Measurements from ENCODE around the gene LRMDA. TPM values are rescaled to one million over a fixed set of nuclear protein-coding genes. Genes with fewer than 3 reads are reported as not detected.

The LRMDA gene
- total RNA-seq, 4 donors from 2014 or later, result 12.0 to 15.9 (median 13.9) TPM

DNA sequence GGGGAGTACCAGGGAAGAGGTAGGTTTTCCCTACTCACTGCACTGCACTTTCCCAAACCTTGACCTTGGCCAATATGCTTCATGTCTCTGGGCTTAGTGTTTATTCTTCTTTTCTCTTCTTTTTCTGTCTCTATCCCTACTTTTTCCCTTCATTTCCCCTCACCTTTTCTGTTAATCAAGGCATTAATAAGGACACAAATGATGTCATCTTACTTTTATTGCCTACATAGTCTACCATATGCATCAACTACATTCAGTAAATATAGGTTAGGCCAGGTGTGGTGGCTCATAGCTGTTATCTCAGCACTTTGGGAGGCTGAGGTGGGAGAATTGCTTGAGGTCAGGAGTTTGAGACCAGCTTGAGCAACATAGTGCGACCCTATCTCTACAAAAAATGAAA, 16.9 kb upstream of the LRMDA start:
- DNase-seq (ENCODE audit: low spot score) (no peak), ATAC-seq (ENCODE audit: low FRiP score) (no peak)
- TF ChIP-seq, protein P1, sequence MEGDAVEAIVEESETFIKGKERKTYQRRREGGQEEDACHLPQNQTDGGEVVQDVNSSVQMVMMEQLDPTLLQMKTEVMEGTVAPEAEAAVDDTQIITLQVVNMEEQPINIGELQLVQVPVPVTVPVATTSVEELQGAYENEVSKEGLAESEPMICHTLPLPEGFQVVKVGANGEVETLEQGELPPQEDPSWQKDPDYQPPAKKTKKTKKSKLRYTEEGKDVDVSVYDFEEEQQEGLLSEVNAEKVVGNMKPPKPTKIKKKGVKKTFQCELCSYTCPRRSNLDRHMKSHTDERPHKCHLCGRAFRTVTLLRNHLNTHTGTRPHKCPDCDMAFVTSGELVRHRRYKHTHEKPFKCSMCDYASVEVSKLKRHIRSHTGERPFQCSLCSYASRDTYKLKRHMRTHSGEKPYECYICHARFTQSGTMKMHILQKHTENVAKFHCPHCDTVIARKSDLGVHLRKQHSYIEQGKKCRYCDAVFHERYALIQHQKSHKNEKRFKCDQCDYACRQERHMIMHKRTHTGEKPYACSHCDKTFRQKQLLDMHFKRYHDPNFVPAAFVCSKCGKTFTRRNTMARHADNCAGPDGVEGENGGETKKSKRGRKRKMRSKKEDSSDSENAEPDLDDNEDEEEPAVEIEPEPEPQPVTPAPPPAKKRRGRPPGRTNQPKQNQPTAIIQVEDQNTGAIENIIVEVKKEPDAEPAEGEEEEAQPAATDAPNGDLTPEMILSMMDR (IDR thresholded peaks at IDR 0.05), result no peak

DNA sequence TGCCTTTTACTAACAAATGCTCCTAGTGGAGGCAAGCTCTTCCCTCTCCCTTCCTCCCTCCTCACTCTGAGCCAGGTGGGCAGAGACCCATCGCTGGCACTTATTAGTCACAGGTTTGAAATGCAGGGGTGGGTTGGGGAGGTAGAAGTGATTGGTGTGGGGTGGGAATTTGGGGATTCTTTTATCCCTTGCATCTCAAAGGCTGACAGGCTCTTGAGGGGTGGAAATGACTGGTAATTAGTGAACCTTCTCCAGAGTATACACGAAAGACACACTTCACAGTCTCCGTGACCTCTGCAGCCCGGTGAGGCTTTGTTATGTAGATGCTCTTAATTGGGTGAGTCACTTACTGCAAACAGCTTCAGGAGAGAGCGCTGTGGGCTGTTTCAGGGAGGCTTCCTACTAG, 13.9 kb upstream of the LRMDA start:
- DNase-seq (ENCODE audit: low spot score) (no peak), ATAC-seq (ENCODE audit: low FRiP score) (no peak)
- TF ChIP-seq, protein P1 (IDR thresholded peaks at IDR 0.05), result no peak

DNA sequence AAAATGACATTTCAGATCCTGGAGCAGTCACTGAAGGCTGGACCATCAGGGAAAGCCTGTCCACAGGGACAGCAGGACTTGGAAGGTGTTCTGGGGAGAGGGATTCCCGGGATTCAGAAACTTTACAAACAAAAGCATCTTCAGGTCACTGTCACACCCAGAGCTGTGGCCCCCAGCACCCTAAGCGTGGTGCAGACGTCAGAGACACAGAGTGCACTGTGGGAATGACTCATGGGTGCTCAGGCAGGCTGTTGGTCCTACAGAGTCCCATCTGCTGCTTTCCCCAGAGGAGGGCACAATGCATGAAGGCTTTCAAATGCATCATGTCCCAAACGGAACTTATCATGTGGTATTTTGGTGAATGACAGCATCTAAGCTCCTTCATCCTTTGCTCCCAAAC, 13.1 kb upstream of the LRMDA start:
- ATAC-seq (ENCODE audit: low FRiP score), result no peak
- TF ChIP-seq, protein P1 (IDR thresholded peaks at IDR 0.05), result no peak
- no peak for DNase-seq (ENCODE audit: low spot score)

DNA sequence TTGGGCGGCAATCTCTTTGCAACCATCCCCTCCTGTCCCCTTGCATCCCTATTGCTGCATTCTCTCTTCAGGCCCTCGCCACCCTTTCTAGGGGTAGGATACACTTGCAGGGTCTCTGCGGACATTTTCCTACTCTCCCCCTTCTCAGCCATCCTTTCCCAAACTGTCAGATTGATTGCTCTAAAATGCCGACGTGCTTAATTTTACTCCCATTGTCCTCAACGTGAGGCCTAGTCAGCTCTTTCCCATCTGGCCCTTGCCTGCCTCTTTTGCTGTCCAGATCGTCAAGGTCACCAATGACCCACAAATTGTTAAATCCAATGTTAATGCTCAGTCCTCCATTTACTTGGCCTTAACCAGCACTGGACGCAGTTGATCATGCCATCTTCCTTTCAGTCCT, 12.7 kb upstream of the LRMDA start:
- ATAC-seq (ENCODE audit: low FRiP score), result no peak
- TF ChIP-seq, protein P1 (IDR thresholded peaks at IDR 0.05), result no peak
- DNase-seq (ENCODE audit: low spot score), result no peak

DNA sequence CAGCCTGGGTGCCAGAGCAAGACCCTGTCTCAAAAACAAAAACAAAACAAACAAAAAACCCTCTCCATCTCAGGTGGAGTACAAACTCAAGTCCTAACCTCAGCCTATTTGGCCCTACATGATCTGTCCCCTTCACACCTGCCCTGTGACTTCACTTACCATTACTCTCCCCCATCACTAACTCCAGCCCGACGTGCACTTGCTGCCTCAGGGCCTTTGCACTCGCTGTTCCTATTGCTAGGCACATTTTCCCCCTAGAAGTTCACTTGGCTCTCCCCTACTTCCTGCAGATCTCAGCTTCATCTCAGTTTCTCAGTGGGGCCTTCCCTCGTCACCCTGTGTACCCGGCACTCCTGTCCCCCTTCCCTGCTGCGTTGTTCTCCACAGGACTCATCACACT, 8.5 kb upstream of the LRMDA start:
- DNase-seq (ENCODE audit: low spot score) (no peak), ATAC-seq (ENCODE audit: low FRiP score) (no peak)
- TF ChIP-seq, protein P1 (IDR thresholded peaks at IDR 0.05), result no peak

DNA sequence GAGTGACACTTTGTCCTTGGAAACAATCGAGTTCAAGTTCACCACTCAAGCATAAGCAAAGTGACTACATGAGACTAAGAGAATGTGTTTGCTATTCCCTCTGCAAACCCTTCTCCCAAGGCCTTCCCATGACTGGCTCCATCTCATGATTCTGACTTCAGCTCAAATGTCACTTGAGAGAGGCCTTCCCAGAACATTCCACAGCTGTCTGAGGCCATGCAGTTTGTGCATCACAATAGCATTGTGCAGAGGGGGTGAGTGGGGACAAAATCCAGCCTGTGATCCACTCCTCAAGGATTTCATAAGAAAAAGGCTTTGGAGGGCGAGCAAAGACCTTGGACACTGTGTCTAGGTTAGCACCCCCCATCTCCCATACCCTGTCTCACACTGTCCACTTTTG, 6.9 kb upstream of the LRMDA start:
- DNase-seq (ENCODE audit: low spot score) (no peak), ATAC-seq (ENCODE audit: low FRiP score) (no peak)
- TF ChIP-seq, protein P1 (IDR thresholded peaks at IDR 0.05), result no peak

DNA sequence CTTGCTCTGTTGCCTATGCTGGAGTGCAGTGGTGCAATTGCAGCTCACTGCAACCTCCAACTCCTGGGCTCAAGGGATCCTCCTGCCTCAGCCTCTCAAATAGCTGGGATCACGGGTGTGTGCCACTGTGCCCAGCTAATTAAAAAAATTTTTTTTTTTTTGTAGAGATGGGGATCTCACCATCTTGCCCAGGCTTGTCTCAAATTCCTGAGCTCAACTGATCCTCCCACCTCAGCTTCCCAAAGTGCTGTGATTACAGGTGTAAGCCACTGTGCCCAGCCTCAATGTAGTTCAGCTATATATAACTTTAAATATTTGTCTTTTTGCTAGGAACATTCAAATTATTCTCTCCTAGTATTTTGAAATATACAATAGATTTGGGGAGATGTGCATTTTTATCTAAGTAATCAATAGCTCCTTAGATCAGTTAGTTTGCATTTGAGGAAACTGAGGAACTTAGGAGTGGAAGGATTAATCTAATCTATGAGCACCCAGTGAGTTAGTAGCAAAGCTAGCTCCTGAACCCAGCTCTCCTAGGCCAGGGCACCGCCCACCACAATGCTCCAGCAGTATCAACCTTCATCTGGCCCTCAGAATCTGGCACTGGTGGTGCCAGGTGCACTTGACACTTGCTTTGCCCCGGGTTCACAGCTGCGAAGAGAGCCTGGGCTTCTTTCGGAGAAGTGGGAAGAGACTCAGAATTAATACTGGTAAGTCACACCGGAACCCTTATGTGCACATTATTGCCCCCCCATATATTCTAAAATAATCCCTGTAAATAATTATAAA, 5.9 kb upstream of the LRMDA start:
- ATAC-seq (ENCODE audit: low FRiP score), result no peak
- DNase-seq (ENCODE audit: low spot score), result no peak
- TF ChIP-seq, protein P1 (IDR thresholded peaks at IDR 0.05), result no peak

Measured in omental fat pad (tissue), 4 donors.